HepG2 (cell line): ENCODE results near the gene SNRNP200. TPM values are rescaled to one million over a fixed set of nuclear protein-coding genes. Genes with fewer than 3 reads are reported as not detected.

Source experiments
- AHDC1 ChIP-seq: sonication (generic); formaldehyde crosslinking; IDR thresholded peaks from 2 replicates; pipeline ENCODE4 v1.5.1; 2020; ENCODE audit warnings: mild to moderate bottlenecking, missing genetic modification reagents, borderline replicate concordance
- ERF ChIP-seq: IDR thresholded peaks from 2 replicates; pipeline ENCODE4 v1.6.1; 2018; ENCODE audit warnings: missing biosample characterization, missing genetic modification reagents
- HOXA3 ChIP-seq: sonication (generic); formaldehyde crosslinking; IDR thresholded peaks from 2 replicates; pipeline ENCODE4 v1.5.0; 2020; ENCODE audit warnings: missing genetic modification reagents
- MIER3 ChIP-seq: IDR thresholded peaks from 2 replicates; pipeline ENCODE4 v1.6.1; 2016; ENCODE audit warnings: missing compliant biosample characterization, borderline replicate concordance
- MNT ChIP-seq: fragments of 450-650 bp; IDR thresholded peaks from 2 replicates; pipeline ENCODE4 v1.6.1; 2016
- MTA1 ChIP-seq: sonication (generic); formaldehyde crosslinking; IDR thresholded peaks from 2 replicates; pipeline ENCODE4 v1.4.0; 2020; ENCODE audit warnings: missing genetic modification reagents, mild to moderate bottlenecking, borderline replicate concordance
- MXD4 ChIP-seq: IDR thresholded peaks from 2 replicates; pipeline ENCODE4 v1.6.1; 2016; ENCODE audit warnings: mild to moderate bottlenecking, missing biosample characterization, missing genetic modification reagents
- NFATC3 ChIP-seq: sonication (generic); formaldehyde crosslinking; IDR thresholded peaks from 2 replicates; pipeline ENCODE4 v1.5.1; 2020; ENCODE audit warnings: mild to moderate bottlenecking, missing genetic modification reagents
- RCOR2 ChIP-seq: IDR thresholded peaks from 2 replicates; pipeline ENCODE4 v1.6.1; 2016; ENCODE audit warnings: missing biosample characterization, missing genetic modification reagents
- TFE3 ChIP-seq: IDR thresholded peaks from 2 replicates; pipeline ENCODE4 v1.6.1; 2016
- ZBTB7A ChIP-seq: sonication (generic); formaldehyde crosslinking; IDR thresholded peaks from 2 replicates; pipeline ENCODE4 v1.8.0; 2022; ENCODE audit warnings: mild to moderate bottlenecking, missing genetic modification reagents
- ZNF136 ChIP-seq: sonication (generic); formaldehyde crosslinking; IDR thresholded peaks from 2 replicates; pipeline ENCODE4 v1.8.1; 2022; ENCODE audit warnings: low read depth, mild to moderate bottlenecking, moderate library complexity, missing genetic modification reagents
- ZNF138 ChIP-seq: sonication (generic); formaldehyde crosslinking; IDR thresholded peaks from 2 replicates; pipeline ENCODE4 v1.5.0; 2020; ENCODE audit warnings: mild to moderate bottlenecking, low read depth, missing genetic modification reagents
- ZNF253 ChIP-seq: sonication (generic); formaldehyde crosslinking; IDR thresholded peaks from 2 replicates; pipeline ENCODE4 v1.8.0; 2022; ENCODE audit warnings: mild to moderate bottlenecking, missing genetic modification reagents, borderline replicate concordance
- ZNF264 ChIP-seq: sonication (generic); formaldehyde crosslinking; IDR thresholded peaks from 2 replicates; pipeline ENCODE4 v1.4.0; 2020; ENCODE audit warnings: missing genetic modification reagents
- ZNF274 ChIP-seq: sonication (generic); formaldehyde crosslinking; IDR thresholded peaks from 2 replicates; pipeline ENCODE4 v1.5.1; 2020; ENCODE audit warnings: mild to moderate bottlenecking, missing genetic modification reagents
- ZNF619 ChIP-seq: sonication (generic); formaldehyde crosslinking; IDR thresholded peaks from 2 replicates; pipeline ENCODE4 v1.4.0; 2020; ENCODE audit warnings: mild to moderate bottlenecking, missing genetic modification reagents
- ZNF629 ChIP-seq: sonication (generic); formaldehyde crosslinking; conservative IDR thresholded peaks from 2 replicates; pipeline ENCODE4 v1.5.0; 2020; ENCODE audit warnings: missing genetic modification reagents
- ZNF770 ChIP-seq: sonication (generic); formaldehyde crosslinking; IDR thresholded peaks from 2 replicates; pipeline ENCODE4 v1.5.0; 2020; ENCODE audit warnings: mild to moderate bottlenecking, missing genetic modification reagents
- polyA plus RNA-seq, 8 experiments: library from polyadenylated mRNA; depleted of rRNA in 3 of 8; stranded (reverse) in 7 of 8; unstranded in 1 of 8; fragments of >200 nt; fragmentation: Illumina TruSeq in 4 of 8; extraction: Trizol in 4 of 8; gene quantifications; 2 replicates each; pipeline versions ENCODE4 v1.2.1 to v1.2.3, GENCODE V29; 2011 to 2016; ENCODE audit warnings: low read depth in 4 of 8, missing spikeins in 1 of 8, mixed read lengths in 1 of 8; ENCODE audit not compliant: insufficient read depth in 1 of 8
- total RNA-seq, 5 experiments: library from RNA; depleted of rRNA; stranded (reverse); fragments of >200 nt; fragmentation: Illumina TruSeq; extraction: Trizol; gene quantifications; 2 replicates each; pipeline ENCODE4 v1.2.3, GENCODE V29; 2016; ENCODE audit warnings: low read depth in 1 of 5

SNRNP200 gene
- total and polyA plus RNA-seq, 2 of the 13 experiments (the other 11 are each of a cell fraction or from before 2014, with no cell fraction given): 99.0 to 232 TPM

GRCh38 chr2:96325041-96325883 lies 19.9 kb upstream of the SNRNP200 start, which contains the start of gene ITPRIPL1 (continued):
- no peak for TF ChIP-seq RCOR2 (CRISPR knock-in tag)
- no peak for TF ChIP-seq ZNF629
- TF ChIP-seq ZNF770 (CRISPR knock-in tag): peak; percentile 42; the same call in 1 of the 2 replicates
- TF ChIP-seq ZNF136 (CRISPR knock-in tag): no peak
- TF ChIP-seq ZNF138 (CRISPR knock-in tag): no peak
- peak; percentile 3; the same call in 1 of the 2 replicates for TF ChIP-seq ZNF619 (CRISPR knock-in tag)
- TF ChIP-seq NFATC3: no peak
- peak; percentile 30; the same call in 1 of the 2 replicates for TF ChIP-seq HOXA3 (CRISPR knock-in tag)
- TF ChIP-seq ZNF274 (CRISPR knock-in tag): peak; percentile 59; the same call in 1 of the 2 replicates
- TF ChIP-seq MTA1 (CRISPR knock-in tag): peak; percentile 76; the same call in 1 of the 2 replicates
- TF ChIP-seq MNT: no peak
- 0 out of 2 replicates have a peak, but pooled peaks have one; percentile 40 for TF ChIP-seq ZNF253 (CRISPR knock-in tag)
- TF ChIP-seq MXD4 (CRISPR knock-in tag): peak; percentile 68; the same call in 1 of the 2 replicates
- TF ChIP-seq ZBTB7A (CRISPR knock-in tag): no peak
- 0 out of 2 replicates have a peak, but pooled peaks have one; percentile 8 for TF ChIP-seq TFE3 (CRISPR knock-in tag)
- TF ChIP-seq ZNF264 (CRISPR knock-in tag): 0 out of 2 replicates have a peak, but pooled peaks have one; percentile 10
- TF ChIP-seq AHDC1: no peak
- TF ChIP-seq ERF: 0 out of 2 replicates have a peak, but pooled peaks have one; percentile 38
- TF ChIP-seq MIER3 (CRISPR knock-in tag): no peak
